DOHH2 (cell line): ENCODE measurements around the gene NAPG.
"Not testable (repeated sequence)": the region's sequence is repeated elsewhere in the genome, so short reads cannot be mapped to it uniquely, and the experiment has no call there.

Experiments
- CTCF ChIP-seq: fragments of 200-600 bp; sonication (generic); IDR thresholded peaks from one replicate; pipeline ENCODE4 v1.5.1; 2014; ENCODE audit warnings: antibody characterized with exemption, mild to moderate bottlenecking, low read depth, low read length; ENCODE audit not compliant: poor library complexity, severe bottlenecking
- EZH2phosphoT487 ChIP-seq: fragments of 200-600 bp; sonication (generic); IDR thresholded peaks from 2 replicates; pipeline ENCODE4 v1.6.1; 2017; ENCODE audit warnings: borderline replicate concordance, mild to moderate bottlenecking, antibody characterized with exemption, low read length, moderate library complexity, mixed read lengths

DNA sequence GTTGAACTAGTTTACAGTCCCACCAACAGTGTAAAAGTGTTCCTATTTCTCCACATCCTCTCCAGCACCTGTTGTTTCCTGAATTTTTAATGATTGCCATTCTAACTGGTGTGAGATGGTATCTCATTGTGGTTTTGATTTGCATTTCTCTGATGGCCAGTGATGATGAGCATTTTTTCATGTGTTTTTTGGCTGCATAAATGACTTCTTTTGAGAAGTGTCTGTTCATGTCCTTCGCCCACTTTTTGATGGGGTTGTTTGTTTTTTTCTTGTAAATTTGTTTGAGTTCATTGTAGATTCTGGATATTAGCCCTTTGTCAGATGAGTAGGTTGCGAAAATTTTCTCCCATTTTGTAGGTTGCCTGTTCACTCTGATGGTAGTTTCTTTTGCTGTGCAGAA, 47.4 kb downstream of the NAPG start:
- not testable (repeated sequence) for TF ChIP-seq CTCF, EZH2phosphoT487
